Activated CD8-positive, alpha-beta memory T cell treated with anti-CD3 and anti-CD28 coated beads for 48 hours (primary cell): ENCODE results near the gene DNAJC25.

Experiments
- DNase-seq, 3 experiments: peaks; one replicate each; pipeline ENCODE4 v3.0.0-alpha.2; 2020; ENCODE audit warnings: low read depth in 2 of 3, low spot score in 2 of 3

The DNAJC25 gene

GRCh38 chr9:111627260-111627963 lies 3.7 kb upstream of the DNAJC25 start:
- DNase-seq, result no peak

- DNase-seq, result no peak
These were observed 2.7 kb upstream of the DNAJC25 start for GRCh38 chr9:111628411-111628810.

DNA sequence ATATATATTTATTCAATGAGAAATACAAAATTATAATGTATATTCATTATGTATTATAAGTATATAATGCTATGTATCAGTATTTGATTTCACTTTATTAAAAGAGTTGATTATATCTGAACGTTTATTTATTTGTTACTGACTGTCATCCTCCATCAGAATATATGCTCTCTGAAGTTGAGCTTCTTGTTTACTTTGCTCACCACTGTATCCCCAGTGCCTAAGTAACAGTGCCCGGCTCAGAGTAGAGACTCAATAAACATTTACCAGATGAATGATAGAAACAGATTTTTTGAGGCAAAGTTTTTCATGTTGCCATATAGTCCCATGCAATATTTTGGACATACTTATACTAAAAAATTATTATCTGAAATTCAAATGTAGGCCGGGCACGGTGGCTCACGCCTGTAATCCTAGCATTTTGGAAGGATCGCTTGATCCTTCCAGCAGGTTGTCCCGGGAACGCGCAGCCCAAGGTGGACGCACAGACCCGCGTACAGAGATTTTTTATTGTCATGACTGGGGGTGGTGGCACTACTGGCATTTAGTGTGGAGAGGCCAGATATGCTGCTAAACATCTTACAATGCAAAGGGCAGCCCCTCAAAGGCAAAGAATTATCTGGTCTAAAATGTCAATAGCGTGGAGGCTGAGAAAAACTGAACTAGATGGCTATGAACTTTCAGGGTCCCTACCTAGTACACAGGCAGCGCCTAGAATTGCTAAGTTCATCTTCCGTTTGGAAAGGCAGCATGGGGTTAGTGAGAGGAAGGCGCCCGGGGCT lies 761 bp upstream of the DNAJC25 start:
- DNase-seq, result no peak

DNA sequence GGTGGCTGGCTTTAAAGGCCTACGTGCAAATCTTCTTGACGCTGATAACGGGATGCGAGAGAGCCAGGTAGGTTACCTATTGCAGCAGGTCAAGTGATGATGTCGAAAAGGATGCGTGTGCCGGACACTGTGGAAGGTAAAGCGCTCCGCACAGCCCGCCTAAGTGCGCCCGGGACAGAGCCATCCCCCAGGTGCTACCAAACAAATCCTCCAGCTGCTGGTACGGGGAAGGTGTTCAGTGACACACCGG lies 245 bp upstream of the DNAJC25 start:
- DNase-seq, result no peak

DNA sequence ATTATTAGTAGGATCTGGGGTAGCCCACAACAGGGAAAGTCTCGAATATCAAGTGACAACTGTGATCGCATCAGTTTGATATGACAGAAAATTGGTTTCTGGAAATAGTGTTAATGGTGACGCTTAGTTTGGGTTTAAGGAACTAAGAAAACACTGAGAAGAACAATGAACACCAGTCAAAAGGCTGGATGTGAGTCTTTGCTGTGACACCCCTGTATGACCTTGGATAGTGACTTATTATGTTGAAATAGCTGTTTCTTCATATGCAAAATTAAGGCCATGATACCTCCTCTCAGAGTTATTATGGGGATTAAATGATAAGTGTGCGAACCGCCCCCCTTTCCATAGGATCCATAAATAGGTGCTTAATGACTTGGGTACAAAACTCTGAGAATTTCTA lies 926 bp downstream of the DNAJC25 start:
- no peak for DNase-seq

DNA sequence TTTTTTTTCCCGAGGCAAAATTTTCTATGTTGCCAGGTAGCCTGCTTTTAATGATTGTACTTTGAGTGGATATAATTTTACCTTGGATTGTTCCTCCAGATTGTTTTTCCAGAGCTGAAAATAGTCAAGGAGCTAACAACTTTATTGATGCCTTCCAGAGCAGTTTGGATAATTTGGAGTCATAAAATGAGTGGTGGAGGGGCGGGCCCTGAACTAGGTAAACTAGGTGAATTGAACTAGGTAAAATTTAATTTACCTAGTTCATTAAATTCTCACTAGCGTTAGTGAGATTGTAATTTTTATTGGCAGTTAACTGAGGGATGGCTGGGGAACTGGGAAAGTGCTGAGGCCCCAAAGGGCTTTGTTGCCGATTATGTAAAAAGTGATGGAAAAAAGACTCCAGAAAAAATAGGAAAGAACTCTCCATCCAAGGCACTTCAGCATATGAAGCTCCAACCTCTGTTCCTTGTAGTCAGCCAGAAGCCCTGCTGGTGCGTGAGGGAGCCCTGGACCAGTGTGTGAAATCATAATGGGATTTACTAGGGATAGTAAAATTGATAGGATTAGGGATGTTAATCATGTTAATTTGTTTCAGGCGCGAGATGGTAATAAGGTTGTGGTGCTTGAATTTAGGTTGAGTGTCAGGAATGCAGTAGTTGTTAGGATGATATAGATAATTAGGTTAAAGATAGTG lies 1.7 kb downstream of the DNAJC25 start:
- DNase-seq, result no peak

- DNase-seq, result no peak
These were observed 2.2 kb downstream of the DNAJC25 start for GRCh38 chr9:111633389-111633736.

GRCh38 chr9:111634860-111635259 lies 3.7 kb downstream of the DNAJC25 start:
- DNase-seq, result no peak

DNA sequence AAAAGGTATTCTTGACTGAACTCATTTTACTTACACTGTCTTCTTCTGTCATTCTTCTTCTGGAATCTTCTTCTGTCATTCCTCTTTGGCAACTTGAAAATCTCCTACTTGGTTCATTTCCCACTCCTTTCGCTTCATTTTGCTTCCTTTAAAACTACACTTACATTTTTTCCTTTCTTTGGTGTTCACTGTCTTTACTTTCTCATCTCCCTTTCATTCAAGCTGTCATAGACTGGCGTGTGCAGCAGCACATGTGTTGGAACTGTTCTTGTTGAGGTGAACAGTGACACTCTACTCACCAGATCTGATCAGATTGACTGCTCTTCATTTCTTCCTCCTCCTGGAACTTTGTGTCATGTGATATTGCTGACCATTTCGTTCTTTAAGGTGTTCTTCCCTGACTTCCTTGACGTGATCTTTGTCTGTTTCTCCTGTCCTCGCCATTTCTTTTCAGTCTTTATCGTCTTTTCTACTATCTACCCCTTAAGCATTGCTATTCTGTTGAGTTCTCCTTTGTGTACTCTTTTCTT lies 6.4 kb downstream of the DNAJC25 start:
- no peak for DNase-seq

DNA sequence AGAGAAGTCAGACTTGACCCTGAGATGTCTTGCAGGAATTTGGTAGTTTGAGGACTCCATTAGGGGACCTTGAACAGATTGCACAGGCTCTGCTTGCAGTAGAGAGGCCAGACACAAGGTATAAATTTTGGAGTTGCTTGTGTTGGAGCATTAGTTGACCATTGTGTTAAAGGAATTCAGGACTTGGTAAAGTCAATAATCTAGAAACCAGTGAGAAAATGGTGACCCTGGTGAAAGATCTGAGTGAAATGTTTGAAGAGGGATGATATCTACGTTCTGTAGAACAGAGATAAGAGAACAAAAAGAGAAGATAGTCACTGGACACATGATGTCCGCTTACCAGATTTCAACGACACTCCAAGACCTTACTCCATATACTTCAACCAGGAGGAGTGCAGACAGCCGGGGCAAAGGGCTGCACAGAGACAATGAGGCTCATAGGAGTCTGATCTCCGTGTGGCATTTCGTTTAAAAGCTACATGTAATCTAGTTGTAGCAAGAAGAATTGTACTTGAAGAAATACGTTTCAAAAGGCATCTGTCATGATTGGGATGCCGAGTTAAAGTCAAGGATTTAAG lies 13.2 kb downstream of the DNAJC25 start:
- DNase-seq, result no peak

- no peak for DNase-seq
These were observed 14.7 kb downstream of the DNAJC25 start for GRCh38 chr9:111645806-111646205.

- no peak for DNase-seq
These were observed 15.3 kb downstream of the DNAJC25 start for GRCh38 chr9:111646417-111646816.

DNA sequence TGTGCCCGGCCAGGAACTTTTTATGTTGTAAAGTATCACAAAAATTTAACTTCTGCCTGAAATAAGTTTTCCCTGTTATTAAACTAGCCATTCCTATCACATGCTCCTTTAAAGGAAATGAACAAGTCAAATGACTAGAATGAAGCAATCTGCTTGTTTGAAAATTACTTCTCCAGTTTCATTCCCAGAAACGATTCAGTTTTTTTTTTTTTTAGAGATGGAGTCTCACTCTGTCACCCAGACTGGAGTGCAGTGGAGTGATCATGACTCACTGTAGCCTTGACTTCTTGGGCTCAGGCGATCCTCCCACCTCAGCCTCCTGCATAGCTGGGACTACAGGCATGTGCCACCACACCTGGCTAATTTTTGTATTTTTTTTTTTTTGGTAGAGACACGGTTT lies 16.9 kb downstream of the DNAJC25 start:
- no peak for DNase-seq

DNA sequence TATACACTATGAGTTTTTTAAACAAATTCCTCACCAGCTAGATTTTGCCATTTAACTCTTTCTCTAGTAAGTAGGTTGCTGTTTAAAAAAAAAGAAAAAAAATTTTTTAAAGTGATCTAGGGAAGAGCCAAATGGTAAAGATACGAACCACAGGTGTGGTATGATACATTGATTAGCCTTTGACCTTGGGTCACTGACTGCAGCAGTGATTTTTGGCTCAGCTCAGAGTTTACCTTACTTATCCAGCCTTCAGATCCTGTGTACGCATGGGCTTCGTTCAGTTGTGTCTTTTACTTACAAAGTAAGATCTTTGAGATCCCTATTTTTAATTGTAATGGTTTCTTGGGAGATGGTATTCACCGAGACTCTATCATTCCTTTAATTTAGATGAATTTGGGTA lies 17.9 kb downstream of the DNAJC25 start:
- DNase-seq, result no peak

DNA sequence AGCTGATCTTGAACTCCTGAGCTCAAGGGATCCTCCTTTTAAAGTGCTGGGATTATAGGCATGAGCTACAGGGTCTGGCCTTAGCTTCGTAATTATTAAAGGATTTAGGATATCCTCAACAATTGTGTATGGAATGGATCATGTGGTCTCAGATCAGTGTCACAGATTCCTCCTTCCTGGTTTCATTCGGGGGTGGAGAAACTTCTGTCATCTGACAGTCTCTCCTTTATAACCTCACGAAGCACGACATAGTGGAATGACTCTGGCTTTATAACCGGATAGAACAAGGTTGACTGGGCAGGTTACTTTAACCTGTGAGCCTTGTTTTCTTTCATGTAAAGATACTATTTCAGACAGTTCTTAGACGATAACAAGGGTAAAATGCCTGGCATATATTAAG lies 25.9 kb downstream of the DNAJC25 start:
- no peak for DNase-seq

- DNase-seq, result no peak
These were observed 27.8 kb downstream of the DNAJC25 start for GRCh38 chr9:111658943-111659342.

GRCh38 chr9:111659691-111660090 lies 28.6 kb downstream of the DNAJC25 start:
- no peak for DNase-seq

GRCh38 chr9:111661150-111661801 lies 30.1 kb downstream of the DNAJC25 start, which contains the start of gene GNG10:
Gene GNG10, plus strand, starts transcription at chr9:111661605. Its CDS starts 30 bp downstream, at chr9:111661635.
- peak; percentile 25 to 55 (median 47) for DNase-seq

DNA sequence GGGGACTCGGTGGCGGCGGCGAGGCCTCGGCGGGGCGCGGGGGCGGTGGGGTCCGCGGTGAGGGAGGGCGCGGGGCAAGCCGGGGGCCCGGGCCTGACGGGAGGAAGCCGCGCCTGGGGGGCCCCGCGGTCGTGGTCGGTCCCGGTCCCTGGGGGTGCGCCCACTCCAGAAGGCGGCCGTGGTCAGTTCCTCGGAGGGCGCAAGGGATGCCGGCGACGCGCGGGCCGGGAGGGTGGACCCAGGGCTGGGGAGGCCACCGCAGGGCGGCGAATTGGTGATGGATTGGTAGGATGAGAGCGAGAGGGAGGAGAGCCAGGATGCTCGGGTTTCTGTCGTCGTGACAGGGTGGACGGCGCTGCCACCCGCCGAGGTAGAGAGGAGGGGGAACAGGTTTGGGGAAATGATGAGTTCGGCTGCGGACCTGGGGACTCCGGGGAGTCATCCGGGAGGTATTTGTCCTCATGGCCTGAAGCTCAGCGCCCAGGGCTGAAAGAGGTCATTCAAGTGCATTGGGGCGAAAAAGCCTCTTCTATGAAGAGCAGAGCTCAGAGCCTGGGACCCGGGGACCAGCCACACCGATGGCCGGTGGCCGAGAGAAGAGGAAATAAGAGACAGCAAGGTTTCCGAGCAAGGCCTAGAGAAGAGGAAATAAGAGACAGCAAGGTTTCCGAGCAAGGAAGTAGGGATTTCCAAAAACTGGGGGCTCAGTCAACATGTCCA lies 30.8 kb downstream of the DNAJC25 start:
- DNase-seq, result peak; percentile 4 to 9 (median 8)

GRCh38 chr9:111662576-111663300 lies 31.6 kb downstream of the DNAJC25 start:
- no peak for DNase-seq
